Fibroblast of lung (primary cell): ENCODE data around the gene ATOH8. TPM values are rescaled to one million over a fixed set of nuclear protein-coding genes. Genes with fewer than 3 reads are reported as not detected.

Experiments
- DNase-seq, 2 donors: peaks; one replicate each; pipeline versions ENCODE4 v3.0.0 to v3.0.0-alpha.2; 2010; ENCODE audit warnings: low read depth in 2 of 2
- H2AFZ ChIP-seq: 2 replicates; pipeline ENCODE4 v1.5.1; 2012; ENCODE audit warnings: low read length, control low read depth, inconsistent platforms
- H3K27ac ChIP-seq: 2 replicates; pipeline ENCODE4 v1.5.1; 2011; ENCODE audit warnings: low read length, control low read depth; ENCODE audit not compliant: insufficient read depth
- H3K27me3 ChIP-seq: 2 replicates; pipeline ENCODE4 v1.5.1; 2011; ENCODE audit warnings: mild to moderate bottlenecking, low read length; ENCODE audit not compliant: control insufficient read depth, insufficient read depth
- H3K36me3 ChIP-seq: 2 replicates; pipeline ENCODE4 v1.5.1; 2011; ENCODE audit warnings: low read length; ENCODE audit not compliant: control insufficient read depth, insufficient read depth
- H3K4me1 ChIP-seq: 2 replicates; pipeline ENCODE4 v1.5.1; 2011; ENCODE audit warnings: low read length; ENCODE audit not compliant: control insufficient read depth, insufficient read depth; ENCODE audit errors: extremely low read depth
- H3K4me2 ChIP-seq: 2 replicates; pipeline ENCODE4 v1.5.1; 2011; ENCODE audit warnings: low read length, control low read depth; ENCODE audit not compliant: insufficient read depth; ENCODE audit errors: extremely low read depth
- H3K4me3 ChIP-seq, 4 experiments: fragments of 200-600 bp in 1 of 4; sonication (generic) in 1 of 4; replicated peaks in 1 of 4; 2 replicates each; pipeline ENCODE4 v1.5.1; 2011 to 2016; ENCODE audit warnings: low read length in 4 of 4, low read depth in 3 of 4, mild to moderate bottlenecking in 3 of 4, control low read depth in 2 of 4, inconsistent platforms in 1 of 4, mixed read lengths in 1 of 4; ENCODE audit not compliant: insufficient read depth in 1 of 4; ENCODE audit errors: control extremely low read depth in 1 of 4
- H3K79me2 ChIP-seq: 2 replicates; pipeline ENCODE4 v1.5.1; 2012; ENCODE audit warnings: mild to moderate bottlenecking, low read length, inconsistent platforms; ENCODE audit not compliant: control insufficient read depth, insufficient read depth
- H3K9ac ChIP-seq: 2 replicates; pipeline ENCODE4 v1.5.1; 2011; ENCODE audit warnings: mild to moderate bottlenecking, low read length, control low read depth; ENCODE audit not compliant: insufficient read depth
- H3K9me3 ChIP-seq: 2 replicates; pipeline ENCODE4 v1.5.1; 2012; ENCODE audit warnings: low read depth, low read length; ENCODE audit not compliant: control insufficient read depth, insufficient read depth
- H4K20me1 ChIP-seq: 2 replicates; pipeline ENCODE4 v1.5.1; 2011; ENCODE audit warnings: low read length; ENCODE audit not compliant: control insufficient read depth, insufficient read depth; ENCODE audit errors: extremely low read depth
- CTCF ChIP-seq, 2 donors: IDR thresholded peaks in 1 of 2; conservative IDR thresholded peaks in 1 of 2; 1 replicate in 1 of 2; 2 replicates in 1 of 2; pipeline ENCODE4 v1.5.1; 2011 to 2012; ENCODE audit warnings: low read length in 2 of 2, control low read depth in 1 of 2, inconsistent platforms in 1 of 2, low read depth in 1 of 2, mild to moderate bottlenecking in 1 of 2
- EZH2 ChIP-seq: IDR thresholded peaks from 2 replicates; pipeline ENCODE4 v1.5.1; 2012; ENCODE audit warnings: low read length, control low read depth, mild to moderate bottlenecking; ENCODE audit errors: missing control alignments
- polyA plus RNA-seq, 2 donors: library from polyadenylated mRNA; depleted of rRNA in 1 of 2; stranded (reverse) in 1 of 2; unstranded in 1 of 2; fragments of >200 nt; gene quantifications; 2 replicates each; pipeline ENCODE4 v1.2.1, GENCODE V29; 2011 to 2012; ENCODE audit warnings: missing spikeins in 1 of 2
- total RNA-seq: library from RNA; depleted of rRNA; stranded (reverse); fragments of >200 nt; gene quantifications from 2 replicates; pipeline ENCODE4 v1.2.1, GENCODE V29; 2014

Gene ATOH8
- total and polyA plus RNA-seq, 2 donors (not counting 1 experiment from before 2014, with no cell fraction given): 5.6 to 19.2 TPM

GRCh38 chr2:85763132-85763531 is 9.3 kb downstream of the ATOH8 start:
- H3K79me2 ChIP-seq: peaks cover 40% of the 10 kb centered on the region
- TF ChIP-seq EZH2: no peak
- TF ChIP-seq CTCF (conservative IDR thresholded peaks at IDR 0.05 in 1 of 2, IDR thresholded peaks at IDR 0.05 in 1 of 2; ENCODE audit: low read depth in 1 of 2, low read length in 2 of 2): no peak
- no peaks in the 10 kb centered on the region for H4K20me1 ChIP-seq
- no peak for DNase-seq
- no peak overlapping the region for H3K27ac ChIP-seq
- H2AFZ ChIP-seq: no peak overlapping the region
- no peaks in the 10 kb centered on the region for H3K4me1 ChIP-seq
- H3K9me3 ChIP-seq: no peaks in the 10 kb centered on the region
- no peak overlapping the region for H3K4me2 ChIP-seq
- H3K9ac ChIP-seq: no peak overlapping the region
- H3K27me3 ChIP-seq: no peaks in the 10 kb centered on the region
- H3K4me3 ChIP-seq: no peak overlapping the region
- peaks cover 12% of the 10 kb centered on the region for H3K36me3 ChIP-seq

- Histone ChIP-seq H3K4me3 (no peak overlapping the region), H3K27me3 (no peaks in the 10 kb centered on the region), H3K27ac (no peak overlapping the region), H3K79me2 (peaks cover 33% of the 10 kb centered on the region), H3K9ac (no peak overlapping the region), H3K36me3 (peaks cover 10% of the 10 kb centered on the region), H2AFZ (no peak overlapping the region), H4K20me1 (no peaks in the 10 kb centered on the region), H3K4me2 (no peak overlapping the region), H3K9me3 (no peaks in the 10 kb centered on the region), H3K4me1 (peaks cover 3% of the 10 kb centered on the region)
- TF ChIP-seq EZH2 (no peak), CTCF (conservative IDR thresholded peaks at IDR 0.05 in 1 of 2, IDR thresholded peaks at IDR 0.05 in 1 of 2; ENCODE audit: low read depth in 1 of 2, low read length in 2 of 2) (no peak)
- no peak for DNase-seq
These were observed 10.0 kb downstream of the ATOH8 start for GRCh38 chr2:85763831-85764230.

GRCh38 chr2:85765081-85765731 is 11.4 kb downstream of the ATOH8 start:
- H3K79me2 ChIP-seq: peaks cover 24% of the 10 kb centered on the region
- no peak overlapping the region for H3K4me3 ChIP-seq
- DNase-seq: no peak
- peaks cover 7% of the 10 kb centered on the region for H3K36me3 ChIP-seq
- H3K4me1 ChIP-seq: peaks cover 7% of the 10 kb centered on the region
- H3K27me3 ChIP-seq: no peaks in the 10 kb centered on the region
- no peak overlapping the region for H3K27ac ChIP-seq
- no peak overlapping the region for H2AFZ ChIP-seq
- H3K9me3 ChIP-seq: no peaks in the 10 kb centered on the region
- H4K20me1 ChIP-seq: no peaks in the 10 kb centered on the region
- H3K4me2 ChIP-seq: no peak overlapping the region
- TF ChIP-seq CTCF (conservative IDR thresholded peaks at IDR 0.05 in 1 of 2, IDR thresholded peaks at IDR 0.05 in 1 of 2; ENCODE audit: low read depth in 1 of 2, low read length in 2 of 2): no peak
- no peak overlapping the region for H3K9ac ChIP-seq
